GDM1 (cell line): ENCODE data around the gene WWC2.

Source experiments
- DNase-seq: peaks from one replicate; lab custom pipeline; 2025; lab: John Stamatoyannopoulos, UW

The WWC2 gene

DNA sequence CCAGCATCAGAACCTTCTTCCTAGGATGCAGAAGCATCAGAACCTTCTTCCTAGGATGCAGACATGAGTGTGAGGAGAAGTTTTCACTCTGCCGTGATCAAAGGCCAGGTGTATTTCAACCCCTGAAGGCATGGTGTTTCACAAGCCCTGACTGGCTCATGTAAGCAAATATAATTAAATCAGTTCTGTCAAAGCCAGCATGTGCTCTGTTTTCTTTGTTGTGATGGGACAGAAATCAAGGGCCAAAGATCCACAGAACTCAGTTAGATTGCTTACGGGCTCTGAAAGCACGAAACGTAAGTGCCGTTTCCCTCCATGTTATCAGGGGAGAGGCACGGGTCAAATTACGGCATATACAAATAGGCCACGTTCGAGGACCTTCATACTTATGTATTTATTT, 255.2 kb downstream of the WWC2 start:
- DNase-seq: no peak

DNA sequence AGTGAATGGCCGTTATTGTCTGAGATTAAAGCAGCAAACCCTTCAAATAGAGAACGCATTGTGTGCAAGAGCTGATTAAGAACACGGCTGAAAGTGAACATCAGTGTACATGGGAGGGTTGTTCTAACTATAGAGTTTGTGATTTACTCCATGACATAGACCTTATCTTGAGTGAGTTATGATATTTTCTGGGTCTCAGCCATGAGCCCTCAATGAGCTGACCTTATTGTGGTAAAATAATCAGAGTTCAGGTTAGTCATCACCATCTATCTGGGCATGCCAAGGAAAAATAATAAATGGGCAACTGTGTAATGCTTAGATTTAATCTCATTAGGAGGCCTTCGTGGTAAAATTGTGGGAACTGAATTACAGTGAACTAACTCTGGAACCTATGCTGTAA, 256.3 kb downstream of the WWC2 start:
- no peak for DNase-seq

- no peak for DNase-seq
Measured at GRCh38 chr4:183356173-183356830, 257.2 kb downstream of the WWC2 start.

DNA sequence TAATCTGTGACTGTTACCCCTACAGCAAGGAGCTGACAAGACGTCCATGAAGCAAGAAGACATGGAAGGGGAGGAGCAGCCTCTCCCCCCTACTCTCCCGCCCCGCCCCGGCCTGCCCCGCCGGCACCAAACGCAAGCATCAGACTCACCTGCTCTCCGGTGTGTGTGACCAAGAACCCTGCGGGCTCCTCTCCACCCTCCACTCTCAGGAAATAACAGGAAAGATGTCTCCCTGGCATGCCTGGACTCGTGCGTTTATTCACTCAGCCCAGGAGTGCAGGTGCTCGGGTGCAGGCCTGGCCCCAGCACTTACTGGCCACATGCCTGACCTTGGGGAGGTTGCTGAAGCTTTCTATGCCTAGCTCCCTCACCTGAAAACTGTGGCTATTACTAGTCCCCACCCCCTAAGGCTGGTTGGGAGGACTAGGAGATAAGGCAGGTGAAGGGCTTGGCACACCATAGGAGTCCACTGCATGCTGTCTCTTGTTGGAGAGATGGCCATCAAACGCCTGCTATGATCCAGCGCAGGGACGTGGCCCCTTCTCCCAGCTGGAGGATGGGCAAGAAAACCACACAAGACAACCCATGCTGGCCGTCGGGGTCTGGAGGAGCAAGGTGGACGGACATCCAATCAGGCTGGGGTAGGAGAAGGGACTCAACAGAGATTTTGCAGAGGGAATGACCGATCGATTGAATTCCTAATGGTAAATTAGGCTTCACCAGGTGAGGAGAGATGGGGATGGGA, 258.0 kb downstream of the WWC2 start:
- DNase-seq: no peak

DNA sequence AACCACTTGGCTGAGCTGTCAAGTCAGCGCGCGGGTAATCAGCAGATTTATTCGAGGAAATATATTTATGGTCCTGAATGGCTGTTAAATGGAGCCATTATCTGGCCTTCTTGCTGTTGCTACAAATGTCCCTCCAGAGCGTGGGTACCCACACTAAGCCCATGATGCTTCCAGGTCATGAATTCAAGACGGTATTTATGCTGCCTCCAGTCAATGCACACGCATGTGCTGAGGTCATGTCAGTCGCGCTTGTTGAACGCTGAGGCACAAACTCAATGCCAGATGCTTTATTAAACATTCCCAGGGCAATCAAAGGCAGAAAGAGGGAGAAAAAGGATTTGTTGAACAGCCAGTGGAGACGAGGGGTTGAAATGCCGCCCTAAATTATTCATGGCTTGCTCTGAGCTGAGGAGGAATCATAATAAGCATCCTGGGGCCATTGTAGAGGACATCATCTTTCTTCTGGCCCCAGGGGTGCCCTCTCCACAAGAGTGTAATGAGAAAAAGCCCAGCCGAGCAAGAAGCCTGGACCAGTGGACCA, 259.2 kb downstream of the WWC2 start:
- DNase-seq: no peak

DNA sequence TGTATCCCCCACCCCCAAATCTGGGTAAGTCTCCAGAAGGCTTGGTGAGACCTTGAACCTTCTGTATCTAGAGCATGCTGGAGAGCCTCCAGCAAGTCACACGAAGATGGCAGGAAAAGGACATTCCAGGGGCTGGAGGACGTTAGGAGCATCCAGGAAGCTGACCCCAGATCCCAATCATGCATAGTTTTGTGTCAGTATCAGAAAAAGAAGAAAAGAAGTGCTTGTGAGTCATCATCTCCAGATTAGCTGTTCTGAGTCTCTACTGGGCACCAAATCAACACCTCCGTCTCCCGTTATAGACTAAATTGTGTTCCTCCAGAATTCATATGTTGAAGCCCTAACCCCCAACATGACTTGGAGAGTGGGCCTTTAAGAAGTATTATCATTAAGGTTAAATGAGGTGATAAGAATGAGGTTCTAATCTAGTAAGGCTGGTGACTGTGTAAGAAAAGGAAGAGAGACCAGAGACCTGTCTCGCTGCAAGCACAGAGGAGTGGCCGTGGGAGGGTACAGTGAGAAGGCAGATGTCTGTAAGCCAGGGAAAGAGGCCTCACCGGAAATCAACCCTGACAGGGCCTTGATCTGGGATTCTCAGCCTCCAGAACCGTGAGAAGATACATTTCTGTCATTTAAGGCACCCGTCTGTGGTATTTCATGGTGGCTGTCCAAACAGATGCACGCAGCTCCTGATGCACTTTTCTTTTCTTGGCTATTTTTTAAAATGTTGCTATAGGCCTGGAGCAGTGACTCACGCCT, 261.3 kb downstream of the WWC2 start:
- DNase-seq: no peak

DNA sequence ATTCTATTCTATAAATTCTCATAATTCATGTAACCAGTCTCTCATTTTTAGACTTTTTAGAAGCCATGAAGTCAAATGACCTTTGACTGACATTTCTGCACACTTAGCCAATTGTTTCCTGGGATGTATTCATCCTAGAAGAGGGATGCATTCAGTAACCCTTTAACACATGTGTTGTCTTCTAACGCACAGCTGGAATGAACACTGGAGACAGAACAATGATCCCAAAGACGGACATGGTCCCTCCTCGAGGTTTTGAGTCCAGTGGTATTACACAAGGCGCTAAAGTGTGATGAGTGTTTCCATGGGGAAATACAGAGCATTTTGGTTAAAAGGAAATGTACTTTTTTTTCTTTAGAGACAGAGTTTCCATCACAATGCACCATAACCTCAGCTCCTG, 263.0 kb downstream of the WWC2 start:
- DNase-seq: no peak

DNA sequence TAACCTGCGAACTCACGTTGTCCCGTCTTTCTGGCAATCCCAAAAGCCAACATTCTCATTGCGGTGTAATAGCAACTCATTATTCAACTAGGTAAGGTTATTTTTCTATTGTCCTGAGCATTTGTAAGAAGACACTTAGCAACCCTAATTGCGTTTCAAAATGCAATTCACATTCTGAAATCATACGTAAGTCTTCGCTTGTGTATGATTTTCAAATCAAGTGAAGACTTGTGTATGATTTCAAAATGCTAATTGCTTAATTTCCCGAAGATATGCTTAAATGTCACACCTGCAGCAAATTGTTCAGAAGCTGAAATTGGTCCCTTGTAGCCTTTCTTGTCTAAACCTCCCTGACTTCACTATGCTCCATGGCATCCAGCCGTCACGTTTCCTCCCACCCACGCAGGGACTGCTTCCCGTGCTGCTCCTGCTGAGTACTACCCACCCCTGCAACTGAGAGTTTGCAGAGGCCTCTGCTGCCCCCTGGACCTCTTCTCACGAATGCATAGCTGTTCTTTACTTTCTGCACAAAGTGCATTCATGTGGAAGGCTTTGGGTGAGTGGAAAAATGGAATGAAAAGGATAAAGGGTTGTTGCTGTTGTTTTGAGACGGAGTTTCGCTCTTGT, 264.0 kb downstream of the WWC2 start:
- DNase-seq: no peak

DNA sequence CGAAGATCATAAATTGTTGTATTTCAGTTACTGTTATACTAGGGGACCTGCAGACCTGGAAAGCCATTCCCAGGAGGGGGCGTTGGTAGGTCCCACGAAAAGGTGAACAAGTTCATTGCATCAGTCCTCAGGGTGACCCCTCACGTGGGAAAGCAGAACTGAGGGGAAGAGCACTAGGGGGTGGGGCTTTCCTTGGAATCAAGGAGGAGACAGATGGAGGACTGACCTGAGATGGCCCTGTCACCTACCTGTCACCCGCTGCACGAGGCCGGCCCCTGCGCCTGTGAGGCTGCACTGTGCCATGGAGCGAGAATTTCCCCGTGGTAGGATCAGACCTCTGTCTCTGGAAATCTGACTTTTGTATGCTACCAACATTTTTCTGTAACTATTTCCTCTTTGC, 265.0 kb downstream of the WWC2 start:
- no peak for DNase-seq

DNA sequence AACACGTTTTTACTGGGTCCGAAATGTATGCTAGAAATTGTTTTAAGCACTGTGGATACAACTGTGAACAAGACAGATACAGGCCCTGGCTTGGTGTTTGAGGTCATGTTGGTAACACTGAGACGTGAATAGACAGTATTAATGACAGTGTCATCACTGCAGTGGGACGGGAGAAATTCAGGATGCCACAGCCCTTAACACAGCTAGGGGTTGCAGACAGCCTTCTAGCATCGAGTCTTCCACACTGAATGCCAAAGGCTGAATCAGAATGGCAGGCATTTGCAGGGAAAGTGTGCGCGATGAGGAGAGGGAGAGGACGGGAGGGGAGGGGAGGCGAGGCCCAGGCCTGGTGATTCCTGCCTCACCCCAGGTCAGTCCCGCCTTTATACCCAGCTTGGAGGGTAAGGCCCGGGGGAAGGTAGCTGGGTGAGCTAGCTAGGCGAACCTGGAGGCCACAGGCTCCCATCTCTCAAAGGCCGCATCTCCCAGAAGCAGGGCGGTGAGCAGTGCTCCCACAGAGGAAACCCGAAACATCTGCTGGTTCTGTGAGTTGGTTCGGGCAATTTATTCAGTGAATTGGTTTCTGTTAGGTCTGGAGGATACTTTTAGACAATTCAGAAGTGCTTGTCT, 267.3 kb downstream of the WWC2 start:
- no peak for DNase-seq

GRCh38 chr4:183369073-183369472, 270.0 kb downstream of the WWC2 start:
- no peak for DNase-seq
